ENCODE data around the gene MRPS31.

- TF ChIP-seq, protein P1, sequence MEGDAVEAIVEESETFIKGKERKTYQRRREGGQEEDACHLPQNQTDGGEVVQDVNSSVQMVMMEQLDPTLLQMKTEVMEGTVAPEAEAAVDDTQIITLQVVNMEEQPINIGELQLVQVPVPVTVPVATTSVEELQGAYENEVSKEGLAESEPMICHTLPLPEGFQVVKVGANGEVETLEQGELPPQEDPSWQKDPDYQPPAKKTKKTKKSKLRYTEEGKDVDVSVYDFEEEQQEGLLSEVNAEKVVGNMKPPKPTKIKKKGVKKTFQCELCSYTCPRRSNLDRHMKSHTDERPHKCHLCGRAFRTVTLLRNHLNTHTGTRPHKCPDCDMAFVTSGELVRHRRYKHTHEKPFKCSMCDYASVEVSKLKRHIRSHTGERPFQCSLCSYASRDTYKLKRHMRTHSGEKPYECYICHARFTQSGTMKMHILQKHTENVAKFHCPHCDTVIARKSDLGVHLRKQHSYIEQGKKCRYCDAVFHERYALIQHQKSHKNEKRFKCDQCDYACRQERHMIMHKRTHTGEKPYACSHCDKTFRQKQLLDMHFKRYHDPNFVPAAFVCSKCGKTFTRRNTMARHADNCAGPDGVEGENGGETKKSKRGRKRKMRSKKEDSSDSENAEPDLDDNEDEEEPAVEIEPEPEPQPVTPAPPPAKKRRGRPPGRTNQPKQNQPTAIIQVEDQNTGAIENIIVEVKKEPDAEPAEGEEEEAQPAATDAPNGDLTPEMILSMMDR (IDR thresholded peaks at IDR 0.05), result no peak
- TF ChIP-seq POLR2A (IDR thresholded peaks at IDR 0.05) (no peak), POLR2AphosphoS5 (IDR thresholded peaks at IDR 0.05) (no peak)
These were observed 42.4 kb downstream of the MRPS31 start for GRCh38 chr13:40728595-40728994.

Measured in suprapubic skin (tissue), 4 donors.